HG03439 (cell line): ENCODE measurements around the gene EPC1.
"Not testable (repeated sequence)": the region's sequence is repeated elsewhere in the genome, so short reads cannot be mapped to it uniquely, and the experiment has no call there.

Source experiments
- ATAC-seq: cut with Tn5 transposase; IDR thresholded peaks from one replicate; pipeline ENCODE4 v1.9.1; 2021; ENCODE audit warnings: mild to moderate bottlenecking, moderate library complexity; ENCODE audit not compliant: unreplicated experiment

Gene EPC1, protein sequence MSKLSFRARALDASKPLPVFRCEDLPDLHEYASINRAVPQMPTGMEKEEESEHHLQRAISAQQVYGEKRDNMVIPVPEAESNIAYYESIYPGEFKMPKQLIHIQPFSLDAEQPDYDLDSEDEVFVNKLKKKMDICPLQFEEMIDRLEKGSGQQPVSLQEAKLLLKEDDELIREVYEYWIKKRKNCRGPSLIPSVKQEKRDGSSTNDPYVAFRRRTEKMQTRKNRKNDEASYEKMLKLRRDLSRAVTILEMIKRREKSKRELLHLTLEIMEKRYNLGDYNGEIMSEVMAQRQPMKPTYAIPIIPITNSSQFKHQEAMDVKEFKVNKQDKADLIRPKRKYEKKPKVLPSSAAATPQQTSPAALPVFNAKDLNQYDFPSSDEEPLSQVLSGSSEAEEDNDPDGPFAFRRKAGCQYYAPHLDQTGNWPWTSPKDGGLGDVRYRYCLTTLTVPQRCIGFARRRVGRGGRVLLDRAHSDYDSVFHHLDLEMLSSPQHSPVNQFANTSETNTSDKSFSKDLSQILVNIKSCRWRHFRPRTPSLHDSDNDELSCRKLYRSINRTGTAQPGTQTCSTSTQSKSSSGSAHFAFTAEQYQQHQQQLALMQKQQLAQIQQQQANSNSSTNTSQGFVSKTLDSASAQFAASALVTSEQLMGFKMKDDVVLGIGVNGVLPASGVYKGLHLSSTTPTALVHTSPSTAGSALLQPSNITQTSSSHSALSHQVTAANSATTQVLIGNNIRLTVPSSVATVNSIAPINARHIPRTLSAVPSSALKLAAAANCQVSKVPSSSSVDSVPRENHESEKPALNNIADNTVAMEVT

DNA sequence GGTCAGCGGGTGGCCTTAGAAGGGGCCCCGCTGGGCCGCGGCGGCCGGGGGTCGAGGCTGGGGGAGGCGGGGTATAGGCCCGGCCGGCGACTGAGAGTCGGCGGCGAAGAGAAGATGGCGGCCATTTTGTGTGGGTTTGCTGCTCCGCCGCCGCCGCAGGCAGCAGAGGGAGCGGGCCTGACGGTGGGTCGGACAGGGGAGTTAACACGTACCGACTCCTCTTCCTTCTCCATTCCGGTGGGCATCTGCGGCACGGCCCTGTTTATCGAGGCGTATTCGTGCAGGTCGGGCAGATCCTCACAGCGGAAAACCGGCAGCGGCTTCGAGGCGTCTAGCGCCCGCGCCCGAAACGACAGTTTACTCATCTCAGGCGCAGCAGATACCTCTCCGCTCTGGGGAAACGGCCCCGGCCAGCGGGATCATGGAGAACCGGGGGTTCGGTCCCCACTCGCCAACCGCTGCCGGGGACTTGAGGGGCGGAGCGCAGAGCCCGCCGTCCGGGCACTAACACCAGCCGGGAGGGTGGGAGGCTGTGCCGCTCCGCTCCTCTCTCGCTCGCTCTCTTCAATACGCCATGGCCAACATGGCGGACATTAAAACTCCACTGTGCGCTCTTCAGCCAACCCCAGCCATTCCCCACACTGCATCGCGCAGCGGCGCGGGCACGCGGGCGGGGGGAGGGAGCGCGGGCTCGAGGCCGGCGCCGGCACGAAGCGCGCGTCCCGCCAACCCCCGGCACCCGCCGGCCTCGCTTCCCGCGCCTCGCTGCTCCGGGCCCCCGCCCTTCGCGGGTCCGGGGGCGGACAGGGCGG, at the start of gene EPC1:
Gene EPC1, minus strand, starts transcription at position 608 of the 812 bp plus-strand sequence. Its CDS starts 243 bp downstream, at position 365.
- ATAC-seq, result peak; percentile 68

DNA sequence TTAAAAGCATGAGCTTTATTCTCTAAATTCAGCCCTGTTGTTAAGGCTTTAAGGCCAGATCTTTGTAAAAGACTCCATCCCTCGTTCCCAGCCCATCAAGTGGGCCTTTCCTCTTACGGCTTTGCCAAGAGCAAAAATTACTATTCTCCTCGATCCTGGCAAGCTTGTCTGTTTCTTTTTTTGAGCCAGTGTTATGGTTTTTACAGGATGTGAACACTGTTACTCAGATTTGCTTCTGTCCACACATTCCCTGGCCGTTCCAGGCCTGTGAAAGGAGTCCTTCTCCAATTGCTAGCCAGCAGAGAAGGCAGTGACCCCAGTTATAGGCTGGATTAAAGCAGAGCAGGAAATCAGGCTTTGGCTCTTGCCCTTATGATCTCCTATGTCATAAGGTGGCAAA, 47.0 kb upstream of the EPC1 start:
- no peak for ATAC-seq

- ATAC-seq, result not testable (repeated sequence)
Measured at GRCh38 chr10:32392284-32392683, 45.3 kb upstream of the EPC1 start.

DNA sequence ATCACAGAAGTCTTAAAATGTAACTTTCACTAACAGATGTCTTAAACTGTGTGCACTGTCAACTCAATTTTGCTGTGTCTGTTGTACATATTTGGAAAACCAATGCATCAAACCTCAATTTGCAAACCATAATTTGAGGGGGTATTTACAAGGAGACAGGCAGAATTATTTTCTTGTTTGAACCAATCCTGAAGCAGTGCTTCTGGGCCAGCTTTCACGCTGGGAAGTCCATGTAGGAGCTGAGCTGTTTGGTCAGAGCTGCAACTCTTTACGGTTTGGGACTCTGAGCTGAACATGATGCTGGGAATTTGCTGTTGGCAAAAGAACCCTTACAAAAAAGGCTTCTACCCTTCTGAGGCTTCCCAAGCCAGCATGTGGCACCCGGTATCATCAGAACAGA, 43.2 kb upstream of the EPC1 start:
- no peak for ATAC-seq

GRCh38 chr10:32388258-32389027, 41.5 kb upstream of the EPC1 start:
- ATAC-seq, result no peak

GRCh38 chr10:32386623-32387260, 39.8 kb upstream of the EPC1 start:
- no peak for ATAC-seq

DNA sequence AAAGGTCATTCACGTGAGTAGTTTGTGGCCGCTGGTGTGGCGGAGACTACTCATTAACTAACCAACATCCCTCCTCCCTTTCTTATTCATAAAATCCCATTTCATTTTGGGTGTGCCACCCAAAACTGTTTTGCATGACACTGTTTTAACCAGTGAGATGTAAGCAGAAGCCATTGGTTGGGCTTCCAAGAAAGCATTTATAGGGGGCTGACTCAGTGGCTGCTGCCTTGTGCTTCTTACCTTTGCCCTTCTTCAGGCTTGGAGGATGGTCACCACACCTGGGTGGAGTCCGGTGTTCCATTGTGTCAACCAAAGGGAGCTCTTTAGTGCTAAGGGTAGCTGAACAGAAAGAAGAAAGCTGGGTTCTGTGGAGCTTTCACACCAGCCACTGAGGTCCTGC, 37.2 kb upstream of the EPC1 start:
- ATAC-seq, result no peak

DNA sequence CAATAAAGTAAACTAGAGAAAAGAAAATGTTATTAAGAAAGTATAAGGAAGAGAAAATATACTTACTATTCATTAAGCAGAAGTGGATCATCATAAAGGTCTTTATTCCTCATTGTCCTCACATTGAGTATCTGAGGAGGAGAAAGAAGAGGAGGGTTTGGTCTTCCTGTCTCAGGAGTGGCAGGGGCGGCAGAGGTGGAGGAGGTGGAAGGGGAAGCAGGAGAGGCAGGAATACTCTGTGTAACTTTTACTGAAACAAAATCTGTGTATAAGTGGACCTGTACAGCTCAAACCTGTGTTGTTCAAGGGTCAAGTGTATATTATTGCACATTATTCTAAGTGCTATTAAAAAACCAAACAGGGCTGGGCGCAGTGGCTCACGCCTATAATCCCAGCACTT, 34.2 kb upstream of the EPC1 start:
- ATAC-seq, result no peak

DNA sequence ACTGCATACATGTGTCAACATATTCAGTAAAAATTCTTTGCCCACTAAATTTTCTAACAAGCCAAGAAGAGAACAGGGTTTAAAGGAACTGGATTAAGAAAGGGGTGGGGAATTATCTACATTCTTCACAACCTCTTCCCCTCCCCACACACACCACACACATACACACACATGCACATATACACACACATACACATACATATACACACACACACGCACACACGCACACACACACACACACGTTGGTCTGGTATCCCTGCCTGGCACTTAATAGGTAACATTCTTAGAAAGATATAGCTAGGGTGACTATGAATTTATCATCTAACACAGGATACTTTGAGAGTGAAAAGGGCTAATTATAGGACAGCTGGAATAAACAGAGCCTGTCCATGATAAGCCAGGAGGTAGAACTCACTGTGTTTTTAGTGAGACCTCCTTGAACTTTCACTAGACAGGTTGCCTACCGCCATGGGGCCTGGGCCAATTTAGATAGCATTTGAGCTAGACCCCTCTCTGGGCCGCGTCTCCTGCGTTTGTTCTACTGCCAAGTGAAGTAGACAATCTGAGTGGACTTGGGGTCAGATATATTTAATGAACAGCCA, 33.1 kb upstream of the EPC1 start:
- ATAC-seq, result no peak

DNA sequence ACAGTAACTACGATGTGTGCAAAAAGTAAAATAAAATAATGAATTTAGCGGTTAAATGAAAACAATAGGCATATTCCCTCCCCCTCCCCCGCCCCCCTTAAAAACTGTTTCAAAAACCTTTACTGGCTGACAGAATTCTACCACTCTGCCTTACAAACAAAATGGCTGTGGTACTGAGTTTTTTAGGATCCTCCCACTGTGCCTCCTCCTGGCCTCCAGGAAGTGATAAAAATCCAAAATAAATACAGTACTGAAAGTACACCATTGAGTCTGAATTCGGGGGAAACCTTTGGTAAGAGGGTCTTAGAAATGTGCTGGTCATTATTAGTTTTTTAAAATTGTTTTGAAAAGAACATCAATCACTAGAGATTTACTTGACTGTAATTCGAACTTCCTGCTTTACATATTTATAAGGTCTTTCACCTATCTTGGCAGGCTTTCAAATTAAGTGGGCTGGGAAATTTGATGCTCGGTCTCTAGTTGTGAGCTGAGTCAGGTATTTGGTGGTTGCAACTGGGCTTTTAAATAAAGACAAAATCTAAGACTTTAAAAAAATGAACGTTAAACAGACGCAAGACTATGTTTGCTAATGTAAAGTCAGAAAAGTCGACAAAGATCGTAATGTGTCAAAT, 32.5 kb upstream of the EPC1 start:
- no peak for ATAC-seq

DNA sequence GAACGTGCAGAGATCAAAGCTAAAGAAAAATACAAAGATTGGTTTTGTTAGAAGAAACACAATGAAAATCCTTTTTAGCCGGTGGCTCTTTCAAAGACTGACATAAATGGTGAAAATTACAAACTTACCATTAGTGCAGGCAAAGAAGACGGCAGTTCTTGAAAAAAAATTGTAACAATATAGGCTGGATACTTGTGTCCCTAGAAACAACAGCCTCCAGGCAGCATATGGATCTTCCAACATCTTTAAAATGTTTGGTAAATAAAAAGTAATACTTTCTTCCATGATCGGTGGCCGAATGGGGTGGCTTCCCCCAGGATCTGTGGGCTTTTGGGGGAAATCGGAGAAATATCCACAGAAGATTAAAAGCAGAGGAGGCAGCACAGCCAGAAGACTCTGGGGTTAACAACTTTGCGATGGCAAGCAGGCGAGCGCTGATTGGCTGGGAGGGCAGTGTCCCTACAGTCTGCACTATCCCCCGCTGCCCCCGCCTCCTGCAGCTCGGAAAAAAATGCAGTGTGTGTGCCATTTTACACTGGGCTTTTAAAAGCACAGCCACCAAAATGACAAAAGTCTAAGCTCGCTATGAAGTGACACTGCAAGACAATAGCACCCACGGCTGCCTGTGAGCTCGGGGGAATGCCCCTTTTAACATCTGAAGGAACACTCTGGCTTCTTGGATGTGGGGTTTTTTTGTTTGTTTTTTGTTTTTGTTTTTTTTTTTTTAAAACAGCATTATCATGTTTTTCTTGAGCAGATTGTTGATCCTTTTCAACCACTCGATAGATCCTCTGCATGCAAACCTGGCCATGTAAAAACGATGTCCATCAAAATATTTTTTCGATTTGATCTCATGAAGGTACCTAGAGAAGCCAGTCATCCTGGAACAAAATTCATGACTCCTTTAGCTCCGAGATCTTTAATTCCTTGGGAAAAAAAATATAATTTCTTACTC, 31.7 kb upstream of the EPC1 start:
- ATAC-seq, result peak; percentile 95

- no peak for ATAC-seq
Measured at GRCh38 chr10:32377458-32378259, 30.7 kb upstream of the EPC1 start.

DNA sequence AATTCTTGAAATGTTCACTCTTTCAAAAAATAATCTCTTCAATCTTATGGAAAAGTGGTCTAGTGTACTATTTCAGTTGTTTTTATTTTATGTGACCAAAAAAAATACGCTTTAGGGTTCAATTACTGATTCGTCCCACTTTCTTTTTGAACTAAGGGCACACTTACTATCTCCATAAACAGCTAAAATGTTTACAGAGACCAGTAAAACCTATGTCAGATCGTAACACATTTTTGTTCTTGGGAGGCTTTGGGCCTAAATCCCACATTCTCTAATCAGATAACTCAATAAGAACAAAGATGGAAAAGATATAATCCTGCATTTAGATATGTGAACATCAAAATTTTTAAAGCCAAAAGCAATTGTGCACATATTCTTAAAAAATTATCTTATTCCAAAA, 29.8 kb upstream of the EPC1 start:
- no peak for ATAC-seq

DNA sequence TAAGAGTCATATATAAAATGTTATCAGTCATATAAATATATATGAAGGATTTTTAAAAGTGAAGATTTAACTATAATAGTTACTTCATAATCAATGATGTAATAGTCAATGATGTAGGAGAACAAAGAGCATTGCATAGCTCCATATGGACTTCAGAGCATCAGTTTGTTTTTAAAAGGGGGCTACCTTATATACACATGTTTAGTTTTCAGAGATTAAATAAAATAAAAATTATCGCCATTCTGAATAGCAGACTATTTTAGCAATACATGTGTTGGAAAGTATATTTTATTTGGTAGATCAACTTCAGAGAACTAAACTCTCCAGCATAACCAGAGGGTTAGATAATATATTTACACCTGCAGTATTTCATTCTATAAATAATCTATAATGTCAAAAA, 29.1 kb upstream of the EPC1 start:
- no peak for ATAC-seq

DNA sequence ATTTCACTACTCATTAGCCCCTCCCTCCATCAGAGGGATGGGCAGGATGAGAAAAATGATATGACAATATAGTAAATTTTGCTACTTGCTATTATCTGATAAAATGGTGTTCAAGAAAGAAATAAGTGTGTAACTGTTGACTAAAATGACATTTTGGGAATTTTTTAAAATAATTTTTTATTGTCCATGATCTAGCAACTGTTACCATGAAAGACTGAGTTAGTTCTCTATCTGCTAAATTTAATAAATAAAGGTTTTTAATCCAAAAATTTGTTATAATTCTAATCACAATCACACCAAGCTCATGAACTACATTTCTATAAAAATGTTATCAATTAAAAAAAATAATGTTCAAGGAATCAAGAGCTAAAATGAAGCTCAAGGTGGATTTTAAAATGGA, 28.7 kb upstream of the EPC1 start:
- ATAC-seq, result no peak

DNA sequence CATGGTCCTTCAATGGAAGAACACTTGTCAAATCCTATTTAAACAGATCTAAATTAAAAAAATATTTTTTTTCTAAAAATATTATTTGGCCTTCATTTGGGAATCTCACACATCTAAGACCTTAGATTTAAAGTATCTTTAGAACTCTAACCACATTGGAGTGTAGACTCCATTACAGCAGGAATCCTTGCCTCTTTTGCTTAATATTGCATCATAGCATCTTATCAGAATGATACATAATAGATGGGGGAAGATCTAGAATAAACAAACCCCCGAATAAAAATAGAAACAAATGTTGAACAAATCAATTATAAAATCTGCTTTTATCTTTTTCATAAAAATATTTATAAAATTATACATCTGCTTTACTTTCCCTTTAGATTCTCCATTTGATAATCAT, 27.6 kb upstream of the EPC1 start:
- no peak for ATAC-seq

GRCh38 chr10:32373496-32373895, 26.5 kb upstream of the EPC1 start:
- ATAC-seq, result no peak
